Myometrial cell (primary cell): Measurements from ENCODE around the gene ST3GAL5. TPM values are rescaled to one million over a fixed set of nuclear protein-coding genes. Genes with fewer than 3 reads are reported as not detected.

ENCODE experiments used
- total RNA-seq: library from RNA; depleted of rRNA; stranded (reverse); fragments of >200 nt; gene quantifications from 2 replicates; pipeline ENCODE4 v1.2.3, GENCODE V29; 2015

ST3GAL5 gene
- total RNA-seq = 6.3 and 7.8 TPM in 2 replicates

GRCh38 chr2:85888684-85889626 is at the start of gene ST3GAL5:
ST3GAL5 (minus strand) TSS chr2:85888990; CDS start chr2:85888905, 85 bp downstream.

Other genes with a start within 250 kb of the ST3GAL5 start
- under 0.01 TPM in 1 of 2 replicates, not detected in the other for gene SFTPB, start 220.8 kb downstream of the ST3GAL5 start, total RNA-seq
- gene GNLY, start 194.6 kb downstream of the ST3GAL5 start, total RNA-seq = not detected in 2 replicates
- 1.2 and 7.4 TPM in 2 replicates for gene ATOH8, start 135.0 kb downstream of the ST3GAL5 start, total RNA-seq
- gene POLR1A, start 216.9 kb upstream of the ST3GAL5 start, total RNA-seq = 15.8 and 16.1 TPM in 2 replicates
- gene PTCD3, start 217.2 kb upstream of the ST3GAL5 start, total RNA-seq = 57.7 and 76.0 TPM in 2 replicates